Activated CD4-positive, alpha-beta T cell treated with anti-CD3 and anti-CD28 coated beads for 36 hours (primary cell): ENCODE measurements around the gene PTCD3. TPM values are rescaled to one million over a fixed set of nuclear protein-coding genes. Genes with fewer than 3 reads are reported as not detected.

ENCODE experiments used
- ATAC-seq: fragments of 200-7000 bp; cut with Tn5 transposase; one replicate; pipeline ENCODE4 v1.10.0; 2021; ENCODE audit warnings: mild to moderate bottlenecking, moderate library complexity
- CTCF ChIA-PET: fragments of 350-600 bp; sonication (Branson Sonifier 250); formaldehyde crosslinking; loops from one replicate; lab custom pipeline; 2021; ENCODE audit warnings: antibody characterized with exemption; lab: Charles Lee
- POLR2A ChIA-PET: fragments of 350-600 bp; sonication (Branson Sonifier 250); formaldehyde crosslinking; loops from one replicate; lab custom pipeline; 2021; ENCODE audit warnings: antibody characterized with exemption, inconsistent platforms; lab: Charles Lee
- DNase-seq: peaks from one replicate; pipeline ENCODE4 v3.0.0-alpha.2; 2020
- H3K27ac Mint-ChIP-seq: one replicate; pipeline ENCODE4 v1.8.0; 2021; ENCODE audit warnings: mixed read lengths
- H3K27me3 Mint-ChIP-seq: one replicate; pipeline ENCODE4 v1.8.0; 2021; ENCODE audit warnings: mixed read lengths
- H3K36me3 Mint-ChIP-seq: one replicate; pipeline ENCODE4 v1.8.0; 2021; ENCODE audit warnings: low read depth, mixed read lengths
- H3K4me1 Mint-ChIP-seq: one replicate; pipeline ENCODE4 v1.8.0; 2021; ENCODE audit warnings: mixed read lengths
- H3K4me3 Mint-ChIP-seq: one replicate; pipeline ENCODE4 v1.8.0; 2021; ENCODE audit warnings: mild to moderate bottlenecking, moderate library complexity, mixed read lengths
- H3K9me3 Mint-ChIP-seq: one replicate; pipeline ENCODE4 v1.8.0; 2021; ENCODE audit warnings: low read depth, mixed read lengths
- intact Hi-C, 2 experiments: fragments of 100-400 bp; cut with DNase I in 1 of 2; cut with micrococcal nuclease in 1 of 2; formaldehyde crosslinking; loops; one replicate each; pipeline versions ENCODE4 v1.14.2 to v1.15.1; 2022 to 2024; cut with DNase I, micrococcal nuclease
- total RNA-seq, 2 experiments: library from RNA; stranded (reverse); gene quantifications; one replicate each; pipeline ENCODE4 v1.2.3, GENCODE V29; 2021

Gene PTCD3
- total RNA-seq, 2 experiments from 2014 or later, result 200 to 245 TPM

- ChIA-PET CTCF (interaction anchor here (1.2 kb wide), 1 partner anchor 507 kb away, joined by 3 read pairs; no protein-coding TSS in a partner anchor), POLR2A (interaction anchor here (0.7 kb wide), 1 partner anchor 501 kb away, joined by 3 read pairs; no protein-coding TSS in a partner anchor)
- Mint-ChIP-seq H3K27ac (peak overlapping the region; percentile 1), H3K4me1 (peaks cover 12% of the 10 kb centered on the region), H3K9me3 (no peaks in the 10 kb centered on the region), H3K27me3 (no peaks in the 10 kb centered on the region), H3K36me3 (peaks cover 58% of the 10 kb centered on the region), H3K4me3 (no peak overlapping the region)
- DNase-seq, result no peak
- ATAC-seq, result no peak
- intact Hi-C loops, result loop anchor here in 1 of 2 experiments (10.0 kb wide), 1 partner anchor 509 kb away; no protein-coding TSS in a partner anchor
Observed at GRCh38 chr2:86143926-86144685, 38.1 kb downstream of the PTCD3 start.

GRCh38 chr2:86147793-86148192 is 41.8 kb downstream of the PTCD3 start:
- intact Hi-C loops, result loop anchor here in 1 of 2 experiments (10.0 kb wide), 1 partner anchor 513 kb away; no protein-coding TSS in a partner anchor
- H3K4me3 Mint-ChIP-seq, result no peak overlapping the region
- H3K27ac Mint-ChIP-seq, result peak overlapping the region; percentile 6
- ChIA-PET CTCF (interaction anchor here (0.5 to 0.7 kb wide), 2 partner anchors 25 to 975 kb away, joined by 3 read pairs; no protein-coding TSS in a partner anchor), POLR2A (no interaction called here)
- DNase-seq (no peak), ATAC-seq (peak; percentile 37)
- no peaks in the 10 kb centered on the region for H3K9me3 Mint-ChIP-seq
- H3K36me3 Mint-ChIP-seq, result peaks cover 73% of the 10 kb centered on the region
- H3K27me3 Mint-ChIP-seq, result no peaks in the 10 kb centered on the region
- peaks cover 6% of the 10 kb centered on the region for H3K4me1 Mint-ChIP-seq

- DNase-seq (no peak), ATAC-seq (no peak)
- Mint-ChIP-seq H3K36me3 (peaks cover 59% of the 10 kb centered on the region), H3K4me3 (no peak overlapping the region), H3K9me3 (no peaks in the 10 kb centered on the region), H3K4me1 (peaks cover 6% of the 10 kb centered on the region), H3K27me3 (no peaks in the 10 kb centered on the region), H3K27ac (no peak overlapping the region)
- intact Hi-C loops, result no loop called here
- CTCF ChIA-PET, result interaction anchor here (0.7 to 1.9 kb wide), 4 partner anchors 12 to 70 kb away, joined by 3 to 6 read pairs (median 4); no protein-coding TSS in a partner anchor
- POLR2A ChIA-PET, result no interaction called here
Observed at GRCh38 chr2:86150502-86150901, 44.5 kb downstream of the PTCD3 start.

- DNase-seq, result no peak
- H3K27me3 Mint-ChIP-seq, result no peaks in the 10 kb centered on the region
- H3K36me3 Mint-ChIP-seq, result peaks cover 40% of the 10 kb centered on the region
- ChIA-PET POLR2A (interaction anchor here (0.6 kb wide), 1 partner anchor 16 kb away, joined by 5 read pairs; no protein-coding TSS in a partner anchor), CTCF (interaction anchor here (1.0 kb wide), 1 partner anchor 22 kb away, joined by 4 read pairs; no protein-coding TSS in a partner anchor)
- H3K27ac Mint-ChIP-seq, result no peak overlapping the region
- H3K9me3 Mint-ChIP-seq, result no peaks in the 10 kb centered on the region
- no peak for ATAC-seq
- no peak overlapping the region for H3K4me3 Mint-ChIP-seq
- intact Hi-C loops, result no loop called here
- no peaks in the 10 kb centered on the region for H3K4me1 Mint-ChIP-seq
Observed at GRCh38 chr2:86157009-86157556, 51.0 kb downstream of the PTCD3 start.

GRCh38 chr2:86158286-86158685 is 52.3 kb downstream of the PTCD3 start:
- POLR2A ChIA-PET, result no interaction called here
- H3K27me3 Mint-ChIP-seq, result no peaks in the 10 kb centered on the region
- H3K4me1 Mint-ChIP-seq, result no peaks in the 10 kb centered on the region
- intact Hi-C loops, result no loop called here
- H3K9me3 Mint-ChIP-seq, result no peaks in the 10 kb centered on the region
- H3K4me3 Mint-ChIP-seq, result no peak overlapping the region
- CTCF ChIA-PET, result no interaction called here
- H3K27ac Mint-ChIP-seq, result no peak overlapping the region
- ATAC-seq, result no peak
- H3K36me3 Mint-ChIP-seq, result peaks cover 39% of the 10 kb centered on the region
- DNase-seq, result no peak

- POLR2A ChIA-PET, result interaction anchor here (0.6 to 0.7 kb wide), 2 partner anchors 13 to 508 kb away, joined by 3 to 5 read pairs; no protein-coding TSS in a partner anchor
- H3K9me3 Mint-ChIP-seq, result no peaks in the 10 kb centered on the region
- peaks cover 45% of the 10 kb centered on the region for H3K36me3 Mint-ChIP-seq
- no peak overlapping the region for H3K4me3 Mint-ChIP-seq
- no peak overlapping the region for H3K27ac Mint-ChIP-seq
- CTCF ChIA-PET, result interaction anchor here (0.9 kb wide), 1 partner anchor 346 kb away, joined by 3 read pairs; no protein-coding TSS in a partner anchor
- H3K27me3 Mint-ChIP-seq, result no peaks in the 10 kb centered on the region
- intact Hi-C loops, result no loop called here
- DNase-seq, result no peak
- no peaks in the 10 kb centered on the region for H3K4me1 Mint-ChIP-seq
- ATAC-seq, result no peak
Observed at GRCh38 chr2:86160156-86160952, 54.3 kb downstream of the PTCD3 start.

- no peaks in the 10 kb centered on the region for H3K9me3 Mint-ChIP-seq
- ChIA-PET CTCF (interaction anchor here (0.6 to 0.9 kb wide), 2 partner anchors 83 to 780 kb away, joined by 3 read pairs; no protein-coding TSS in a partner anchor), POLR2A (no interaction called here)
- ATAC-seq (no peak), DNase-seq (no peak)
- intact Hi-C loops, result no loop called here
- H3K27me3 Mint-ChIP-seq, result no peaks in the 10 kb centered on the region
- H3K4me3 Mint-ChIP-seq, result no peak overlapping the region
- H3K27ac Mint-ChIP-seq, result no peak overlapping the region
- peaks cover under 1% of the 10 kb centered on the region for H3K4me1 Mint-ChIP-seq
- peaks cover 54% of the 10 kb centered on the region for H3K36me3 Mint-ChIP-seq
Observed at GRCh38 chr2:86170449-86170848, 64.4 kb downstream of the PTCD3 start.

- POLR2A ChIA-PET, result no interaction called here
Observed at GRCh38 chr2:86171295-86171694, 65.3 kb downstream of the PTCD3 start.

GRCh38 chr2:86172610-86173009 is 66.6 kb downstream of the PTCD3 start:
- Mint-ChIP-seq H3K4me3 (no peak overlapping the region), H3K27me3 (no peaks in the 10 kb centered on the region), H3K36me3 (peaks cover 60% of the 10 kb centered on the region), H3K9me3 (no peaks in the 10 kb centered on the region), H3K4me1 (peaks cover 4% of the 10 kb centered on the region), H3K27ac (no peak overlapping the region)
- DNase-seq (no peak), ATAC-seq (no peak)
- intact Hi-C loops, result no loop called here
- ChIA-PET POLR2A (interaction anchor here (0.6 kb wide), 1 partner anchor 13 kb away, joined by 3 read pairs; no protein-coding TSS in a partner anchor), CTCF (interaction anchor here (0.6 kb wide), 1 partner anchor 25 kb away, joined by 3 read pairs; no protein-coding TSS in a partner anchor)

More at GRCh38 chr2:86171295-86171694, 65.3 kb downstream of the PTCD3 start:
- H3K4me1 Mint-ChIP-seq, result peaks cover 4% of the 10 kb centered on the region
- DNase-seq (no peak), ATAC-seq (no peak)
- H3K9me3 Mint-ChIP-seq, result no peaks in the 10 kb centered on the region
- H3K27ac Mint-ChIP-seq, result peak overlapping the region; percentile 61
- peaks cover 56% of the 10 kb centered on the region for H3K36me3 Mint-ChIP-seq
- H3K27me3 Mint-ChIP-seq, result no peaks in the 10 kb centered on the region
- CTCF ChIA-PET, result interaction anchor here (0.8 kb wide), 1 partner anchor 201 kb away, joined by 3 read pairs; no protein-coding TSS in a partner anchor
- intact Hi-C loops, result no loop called here
- no peak overlapping the region for H3K4me3 Mint-ChIP-seq

GRCh38 chr2:86174445-86174844 is 68.4 kb downstream of the PTCD3 start:
- POLR2A ChIA-PET, result no interaction called here
- DNase-seq, result no peak
- intact Hi-C loops, result no loop called here
- H3K4me1 Mint-ChIP-seq, result peaks cover 4% of the 10 kb centered on the region
- H3K27ac Mint-ChIP-seq, result no peak overlapping the region
- CTCF ChIA-PET, result no interaction called here
- peaks cover 57% of the 10 kb centered on the region for H3K36me3 Mint-ChIP-seq
- no peaks in the 10 kb centered on the region for H3K9me3 Mint-ChIP-seq
- no peaks in the 10 kb centered on the region for H3K27me3 Mint-ChIP-seq
- H3K4me3 Mint-ChIP-seq, result no peak overlapping the region
- ATAC-seq, result no peak
